ENCODE measurements around the gene ARSJ. TPM values are rescaled to one million over a fixed set of nuclear protein-coding genes. Genes with fewer than 3 reads are reported as not detected.

ARSJ gene
- polyA plus RNA-seq, 1 donor (not counting 4 experiments of a cell fraction or from before 2014, with no cell fraction given), result 15.7 TPM

- TF ChIP-seq EZH2 (IDR thresholded peaks at IDR 0.05; ENCODE audit: low read length), result no peak
- no peak for TF ChIP-seq CTCF (optimal IDR thresholded peaks at IDR 0.05 in 1 of 3, IDR thresholded peaks at IDR 0.05 in 1 of 3, conservative IDR thresholded peaks at IDR 0.05 in 1 of 3; ENCODE audit: extremely low read depth in 1 of 3, insufficient read depth in 2 of 3, low read length in 3 of 3)
- dilution Hi-C loops (cut with MboI; ENCODE audit: extremely low pct_ligation_motif_present, low sequenced_read_pairs), result no loop called here
- FAIRE-seq (no peak), DNase-seq (ENCODE audit: low read depth, low spot score) (no peak)
- no peaks in the 10 kb centered on the region for H3K27me3 ChIP-seq (ENCODE audit: control insufficient read depth, extremely low read depth, insufficient read depth, low read length)
- no peak overlapping the region for H3K27ac ChIP-seq (ENCODE audit: control insufficient read depth, insufficient read depth, low read length)
- no peaks in the 10 kb centered on the region for H3K79me2 ChIP-seq (ENCODE audit: control insufficient read depth, insufficient read depth, low read length)
- no peak overlapping the region for H3K4me2 ChIP-seq (ENCODE audit: control insufficient read depth, extremely low read depth, insufficient read depth, low read depth, low read length)
- H3K36me3 ChIP-seq (ENCODE audit: control insufficient read depth in 2 of 2, extremely low read depth in 1 of 2, insufficient read depth in 2 of 2, low read length in 2 of 2), result no peaks in the 10 kb centered on the region
- no peaks in the 10 kb centered on the region for H3K4me1 ChIP-seq (ENCODE audit: control insufficient read depth, extremely low read depth, insufficient read depth, low read length)
- no peak overlapping the region for H3K4me3 ChIP-seq (ENCODE audit: control insufficient read depth in 2 of 3, extremely low read depth in 1 of 3, insufficient read depth in 2 of 3, low read depth in 1 of 3, low read length in 3 of 3)
- no peak overlapping the region for H3K9ac ChIP-seq (ENCODE audit: control insufficient read depth, extremely low read depth, insufficient read depth, low read length)
- H3K9me1 ChIP-seq (ENCODE audit: control insufficient read depth, extremely low read depth, insufficient read depth, low read length), result no peaks in the 10 kb centered on the region
- no peaks in the 10 kb centered on the region for H4K20me1 ChIP-seq (ENCODE audit: control insufficient read depth, extremely low read depth, insufficient read depth, low read length)
- H3K9me3 ChIP-seq (ENCODE audit: control insufficient read depth, low read depth, low read length), result no peaks in the 10 kb centered on the region
- H2AFZ ChIP-seq (ENCODE audit: control insufficient read depth, low read length), result no peak overlapping the region
Measured at GRCh38 chr4:113908829-113909228, 70.6 kb downstream of the ARSJ start.

GRCh38 chr4:113907559-113907958 lies 71.9 kb downstream of the ARSJ start:
- no peaks in the 10 kb centered on the region for H3K9me3 ChIP-seq (ENCODE audit: control insufficient read depth, low read depth, low read length)
- no peaks in the 10 kb centered on the region for H3K4me1 ChIP-seq (ENCODE audit: control insufficient read depth, extremely low read depth, insufficient read depth, low read length)
- no peak overlapping the region for H3K9ac ChIP-seq (ENCODE audit: control insufficient read depth, extremely low read depth, insufficient read depth, low read length)
- no peaks in the 10 kb centered on the region for H3K9me1 ChIP-seq (ENCODE audit: control insufficient read depth, extremely low read depth, insufficient read depth, low read length)
- FAIRE-seq (no peak), DNase-seq (ENCODE audit: low read depth, low spot score) (no peak)
- no peak overlapping the region for H3K4me3 ChIP-seq (ENCODE audit: control insufficient read depth in 2 of 3, extremely low read depth in 1 of 3, insufficient read depth in 2 of 3, low read depth in 1 of 3, low read length in 3 of 3)
- peaks cover 5 to 10% of the 10 kb centered on the region in 2 experiments for H3K36me3 ChIP-seq (ENCODE audit: control insufficient read depth in 2 of 2, extremely low read depth in 1 of 2, insufficient read depth in 2 of 2, low read length in 2 of 2)
- no peaks in the 10 kb centered on the region for H4K20me1 ChIP-seq (ENCODE audit: control insufficient read depth, extremely low read depth, insufficient read depth, low read length)
- H2AFZ ChIP-seq (ENCODE audit: control insufficient read depth, low read length), result no peak overlapping the region
- no peak overlapping the region for H3K27ac ChIP-seq (ENCODE audit: control insufficient read depth, insufficient read depth, low read length)
- no peaks in the 10 kb centered on the region for H3K79me2 ChIP-seq (ENCODE audit: control insufficient read depth, insufficient read depth, low read length)
- H3K27me3 ChIP-seq (ENCODE audit: control insufficient read depth, extremely low read depth, insufficient read depth, low read length), result no peaks in the 10 kb centered on the region
- dilution Hi-C loops (cut with MboI; ENCODE audit: extremely low pct_ligation_motif_present, low sequenced_read_pairs), result no loop called here
- TF ChIP-seq EZH2 (IDR thresholded peaks at IDR 0.05; ENCODE audit: low read length), result no peak
- no peak for TF ChIP-seq CTCF (optimal IDR thresholded peaks at IDR 0.05 in 1 of 3, IDR thresholded peaks at IDR 0.05 in 1 of 3, conservative IDR thresholded peaks at IDR 0.05 in 1 of 3; ENCODE audit: extremely low read depth in 1 of 3, insufficient read depth in 2 of 3, low read length in 3 of 3)
- no peak overlapping the region for H3K4me2 ChIP-seq (ENCODE audit: control insufficient read depth, extremely low read depth, insufficient read depth, low read depth, low read length)

Data from keratinocyte (primary cell).